GM10248 (cell line): ENCODE measurements around the gene PGLYRP2.

Source experiments
- CTCF ChIA-PET: fragments of 300-600 bp; sonication (Branson Sonifier 250); formaldehyde crosslinking; extraction: SDS; loops from one replicate; lab custom pipeline; 2021; ENCODE audit warnings: antibody characterized with exemption; lab: Yijun Ruan, JAX
- POLR2A ChIA-PET: fragments of 350-650 bp; sonication (Branson Sonifier 250); formaldehyde crosslinking; extraction: SDS; loops from one replicate; lab custom pipeline; 2020; ENCODE audit warnings: antibody characterized with exemption; lab: Yijun Ruan, JAX
- DNase-seq: peaks from one replicate; pipeline ENCODE4 v3.0.0; 2012; ENCODE audit errors: extremely low spot score
- TF ChIP-seq, protein P1 (sequence below): IDR thresholded peaks from 2 replicates; pipeline ENCODE4 v1.5.1; 2012; ENCODE audit warnings: mild to moderate bottlenecking, low read depth; ENCODE audit errors: extremely low read depth, missing control alignments, control extremely low read depth

The PGLYRP2 gene

DNA sequence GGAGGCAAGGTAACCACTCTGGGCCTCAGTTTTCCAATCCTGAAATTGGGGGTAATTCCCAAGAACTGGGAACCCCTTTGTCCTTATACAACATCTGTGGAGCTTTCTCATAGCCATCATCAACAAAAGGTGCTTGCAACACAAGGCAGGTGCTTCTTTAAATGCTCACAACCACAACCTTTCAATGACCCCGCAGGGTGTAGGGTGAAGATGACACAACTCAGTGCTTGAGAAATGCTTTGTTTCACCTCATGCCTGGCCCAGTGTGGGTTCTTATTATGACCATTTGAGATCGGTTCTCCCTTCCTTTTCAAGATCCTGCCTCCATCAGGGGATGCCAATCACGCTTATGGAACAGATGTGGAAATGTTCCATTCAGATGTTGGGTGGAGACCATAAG, 38.0 kb downstream of the PGLYRP2 start:
- no peak for DNase-seq
- CTCF ChIA-PET = interaction anchor here (1.5 kb wide), 1 partner anchor 22 kb away, joined by 4 read pairs; the partner anchor contains the start of gene AKAP8L

DNA sequence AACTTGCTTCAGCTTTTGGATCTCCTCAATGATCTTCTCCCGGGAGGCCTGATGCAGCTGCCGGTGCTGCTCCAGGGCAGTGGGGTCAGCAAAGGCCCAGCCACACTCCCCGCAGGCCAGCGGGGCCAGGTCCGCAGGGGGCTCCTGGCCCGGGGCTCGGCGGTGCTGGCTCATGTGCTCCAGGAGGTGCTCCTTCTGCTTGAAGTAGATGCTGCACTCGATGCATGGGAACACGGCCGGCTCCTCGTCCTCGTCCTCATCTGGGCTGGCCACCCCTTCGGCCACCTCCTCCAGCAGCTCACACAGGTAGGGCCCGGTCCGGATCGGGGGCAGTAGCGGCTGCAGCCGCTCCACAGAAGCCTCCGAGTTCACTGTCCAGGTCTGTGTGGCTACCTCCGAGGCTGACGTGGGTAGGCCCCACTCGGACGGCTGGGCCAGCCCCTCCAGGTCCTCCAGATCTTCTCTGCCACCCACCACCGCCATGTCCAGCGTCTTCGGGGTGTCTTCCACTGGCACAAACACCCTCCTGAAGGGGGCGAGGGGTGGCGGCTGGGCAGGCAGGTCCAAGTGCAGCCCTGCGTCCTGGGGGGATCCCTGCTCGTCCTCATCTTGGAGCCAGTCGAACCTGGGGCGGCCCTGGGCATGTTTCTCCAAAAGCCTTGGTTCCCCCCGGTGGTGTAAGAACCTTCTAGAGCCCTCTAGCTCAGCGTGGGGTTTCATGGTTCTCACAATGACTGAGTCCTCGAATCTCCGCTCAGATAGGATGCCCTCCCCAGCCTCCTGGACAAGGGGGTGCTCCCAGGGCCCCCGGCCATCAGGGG, 39.3 kb downstream of the PGLYRP2 start:
- ChIA-PET CTCF (no interaction called here), POLR2A (no interaction called here)
- no peak for DNase-seq
- TF ChIP-seq, protein P1, sequence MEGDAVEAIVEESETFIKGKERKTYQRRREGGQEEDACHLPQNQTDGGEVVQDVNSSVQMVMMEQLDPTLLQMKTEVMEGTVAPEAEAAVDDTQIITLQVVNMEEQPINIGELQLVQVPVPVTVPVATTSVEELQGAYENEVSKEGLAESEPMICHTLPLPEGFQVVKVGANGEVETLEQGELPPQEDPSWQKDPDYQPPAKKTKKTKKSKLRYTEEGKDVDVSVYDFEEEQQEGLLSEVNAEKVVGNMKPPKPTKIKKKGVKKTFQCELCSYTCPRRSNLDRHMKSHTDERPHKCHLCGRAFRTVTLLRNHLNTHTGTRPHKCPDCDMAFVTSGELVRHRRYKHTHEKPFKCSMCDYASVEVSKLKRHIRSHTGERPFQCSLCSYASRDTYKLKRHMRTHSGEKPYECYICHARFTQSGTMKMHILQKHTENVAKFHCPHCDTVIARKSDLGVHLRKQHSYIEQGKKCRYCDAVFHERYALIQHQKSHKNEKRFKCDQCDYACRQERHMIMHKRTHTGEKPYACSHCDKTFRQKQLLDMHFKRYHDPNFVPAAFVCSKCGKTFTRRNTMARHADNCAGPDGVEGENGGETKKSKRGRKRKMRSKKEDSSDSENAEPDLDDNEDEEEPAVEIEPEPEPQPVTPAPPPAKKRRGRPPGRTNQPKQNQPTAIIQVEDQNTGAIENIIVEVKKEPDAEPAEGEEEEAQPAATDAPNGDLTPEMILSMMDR = no peak

More for the DNA sequence above, 38.0 kb downstream of the PGLYRP2 start:
- POLR2A ChIA-PET = interaction anchor here (0.5 kb wide), 1 partner anchor 61 kb away, joined by 3 read pairs; no protein-coding TSS in a partner anchor
- TF ChIP-seq, protein P1 = no peak

DNA sequence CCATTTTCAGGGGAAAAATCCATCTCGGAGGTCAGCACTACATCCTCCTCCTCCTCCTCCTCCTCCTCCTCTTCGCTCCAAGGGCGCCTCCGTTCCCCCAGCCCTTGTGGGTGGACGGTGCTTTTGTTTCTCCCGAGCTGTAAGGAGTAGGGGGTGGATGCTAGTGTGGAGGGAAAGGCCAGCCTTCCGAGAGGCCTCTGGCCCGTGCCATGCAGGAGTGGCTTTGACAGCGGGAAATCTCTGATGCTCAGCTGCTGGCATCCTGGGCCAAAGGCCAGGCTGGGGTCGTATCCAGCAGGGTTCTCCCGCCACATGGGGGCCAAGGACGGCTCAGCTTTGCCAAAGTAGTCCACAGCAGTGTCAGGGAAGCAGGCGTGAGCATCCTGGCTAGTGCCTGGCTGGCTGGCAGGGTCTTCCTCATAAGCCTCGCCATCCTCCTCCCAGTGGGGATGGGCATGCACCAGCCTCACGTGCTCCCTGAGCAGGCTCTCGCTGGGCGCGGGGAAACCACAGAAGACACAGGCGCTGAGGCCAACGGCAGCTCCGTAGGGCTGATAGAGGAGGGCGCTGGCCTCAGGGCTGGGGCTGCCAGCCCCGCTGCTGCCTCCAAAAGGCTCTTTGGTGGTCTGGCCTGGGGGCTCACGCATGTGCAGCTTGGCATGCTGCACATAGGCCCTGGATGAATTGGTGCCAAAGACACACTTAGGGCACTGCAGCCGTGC, 40.1 kb downstream of the PGLYRP2 start:
- ChIA-PET CTCF (interaction anchor here (1.0 kb wide), 1 partner anchor 13 kb away, joined by 3 read pairs; no protein-coding TSS in a partner anchor), POLR2A (no interaction called here)
- DNase-seq = no peak
- TF ChIP-seq, protein P1 = no peak

DNA sequence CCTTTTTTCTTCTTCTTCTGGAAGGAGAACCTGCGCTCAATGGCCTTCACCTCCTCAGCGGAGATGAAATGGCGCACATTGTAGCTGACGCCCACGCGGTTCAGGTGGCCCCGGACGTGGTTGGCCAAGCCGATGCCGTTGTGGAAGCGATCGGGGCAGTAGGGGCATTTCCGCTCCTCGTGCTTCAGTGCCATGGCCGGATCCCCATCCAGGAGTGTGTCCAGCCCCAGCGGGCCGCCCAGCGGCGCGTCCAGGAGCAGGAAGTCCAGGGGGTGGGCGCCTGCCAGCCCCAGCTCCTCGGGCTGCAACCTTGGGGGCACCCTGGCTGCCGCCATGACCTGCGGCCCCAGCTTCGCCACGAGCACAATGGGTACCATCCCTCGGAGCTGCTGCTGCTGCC, 40.7 kb downstream of the PGLYRP2 start:
- POLR2A ChIA-PET = interaction anchor here (0.6 kb wide), 1 partner anchor 30 kb away, joined by 3 read pairs; no protein-coding TSS in a partner anchor
- TF ChIP-seq, protein P1 = no peak
- CTCF ChIA-PET = interaction anchor here (1.0 kb wide), 1 partner anchor 13 kb away, joined by 3 read pairs; no protein-coding TSS in a partner anchor
- DNase-seq = no peak

DNA sequence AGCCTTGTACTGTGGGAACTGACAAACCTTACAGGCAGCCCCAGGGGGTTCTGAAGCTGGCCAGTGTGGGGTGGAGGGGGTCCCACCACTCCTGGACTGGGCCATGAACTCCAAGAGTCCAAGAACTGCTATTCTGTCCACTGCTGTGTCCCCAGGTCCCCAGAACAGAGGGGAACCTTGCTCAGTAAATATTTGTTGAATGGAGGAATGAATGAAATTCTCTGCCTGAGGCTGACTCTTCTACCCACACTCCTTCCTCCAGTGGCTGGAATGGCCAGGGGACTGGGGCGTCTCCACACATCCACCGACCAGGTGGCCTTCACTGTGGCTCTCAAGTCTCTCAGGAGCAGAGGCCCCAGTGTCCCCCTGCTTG, 41.2 kb downstream of the PGLYRP2 start:
- TF ChIP-seq, protein P1 = no peak
- CTCF ChIA-PET = interaction anchor here (2.8 kb wide), 1 partner anchor 19 kb away, joined by 10 read pairs; the partner anchor contains the start of gene AKAP8L
- no peak for DNase-seq
- POLR2A ChIA-PET = interaction anchor here (0.6 kb wide), 1 partner anchor 30 kb away, joined by 3 read pairs; no protein-coding TSS in a partner anchor

DNA sequence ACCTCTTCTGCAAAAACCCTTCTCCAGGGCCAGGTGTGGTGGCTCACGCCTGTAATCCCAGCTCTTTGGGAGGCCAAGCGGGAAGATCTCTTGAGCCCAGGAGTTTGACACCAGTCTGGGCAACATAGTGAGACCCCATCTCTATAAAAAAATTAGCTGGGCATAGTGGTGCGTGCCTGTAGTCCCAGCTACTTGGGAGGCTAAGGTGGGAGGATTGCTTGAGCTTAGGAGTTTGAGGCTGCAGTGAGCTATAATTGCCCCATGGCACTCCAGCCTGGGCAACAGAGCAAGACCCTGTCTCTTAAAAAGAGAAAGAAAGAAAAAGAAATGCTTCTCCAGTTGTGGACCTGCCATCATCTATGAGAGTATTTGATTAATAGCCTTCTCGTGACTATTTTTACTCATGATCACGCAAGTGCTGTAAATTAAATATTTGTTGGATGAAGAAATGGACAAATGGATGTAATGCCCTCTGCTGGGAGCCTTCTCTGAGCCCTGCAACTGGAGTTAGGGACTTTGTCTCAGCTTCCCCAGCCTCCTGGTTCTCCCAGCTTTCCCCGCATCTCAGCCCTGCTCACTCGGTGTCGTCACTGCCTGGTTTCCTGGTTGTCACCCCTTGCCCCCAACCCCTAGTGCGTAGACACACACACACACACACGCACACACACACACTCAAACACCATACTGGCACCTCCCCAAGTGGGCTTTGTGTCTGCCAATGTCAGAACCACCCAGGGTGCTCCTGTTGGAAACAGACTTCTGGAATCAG, 41.8 kb downstream of the PGLYRP2 start:
- DNase-seq = no peak
- ChIA-PET POLR2A (no interaction called here), CTCF (interaction anchor here (2.8 kb wide), 1 partner anchor 18 kb away, joined by 10 read pairs; the partner anchor contains the start of gene AKAP8L)
- TF ChIP-seq, protein P1 = no peak
